Embryonic facial prominence (tissue), 1 donor: ENCODE results near the gene PRSS53.
"Not testable (repeated sequence)": the region's sequence is repeated elsewhere in the genome, so short reads cannot be mapped to it uniquely, and the experiment has no call there.

Experiments used
- DNase-seq: peaks from one replicate; pipeline ENCODE4 v3.0.0-alpha.2; 2016; ENCODE audit errors: extremely low spot score

PRSS53 gene

DNA sequence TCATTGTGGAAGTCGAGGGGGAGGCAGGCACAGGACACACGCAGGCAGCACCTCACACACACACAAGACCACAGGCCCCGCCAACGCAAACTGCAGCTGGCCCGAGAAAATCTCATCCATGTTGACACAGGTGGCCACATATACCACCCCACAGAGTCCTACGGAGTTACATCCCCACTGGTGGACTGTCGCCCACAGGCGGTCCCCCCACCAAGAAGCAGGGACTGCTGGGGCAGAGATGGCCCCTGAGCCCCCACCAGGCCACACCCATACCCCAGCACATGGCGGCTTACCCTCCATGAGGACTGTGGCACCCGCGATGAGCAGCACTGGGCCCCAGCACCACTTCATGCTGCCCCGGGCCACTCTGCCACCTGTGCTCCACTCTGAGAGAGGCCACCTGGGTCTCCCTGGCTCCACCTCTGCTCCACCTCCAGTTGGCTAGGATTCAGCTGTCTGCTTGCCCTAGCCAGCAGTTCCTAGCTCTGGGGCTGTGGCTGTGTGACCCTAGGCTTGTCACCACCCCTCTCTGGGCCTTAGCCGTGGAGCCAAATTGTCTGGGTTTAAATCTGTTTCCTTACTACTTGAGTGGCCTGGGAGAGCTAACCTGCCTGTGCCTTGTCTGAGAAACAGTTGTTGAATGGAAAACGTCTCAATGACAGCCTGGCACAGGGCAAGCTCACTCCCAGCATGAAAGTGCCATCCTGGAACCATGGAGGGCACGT lies at the start of gene PRSS53:
Gene PRSS53, minus strand, starts transcription at position 485 of the 725 bp plus-strand sequence. Its CDS starts 134 bp downstream, at position 351.
- DNase-seq, result no peak

- not testable (repeated sequence) for DNase-seq
Measured at GRCh38 chr16:31136822-31137499, 48.2 kb upstream of the PRSS53 start.

DNA sequence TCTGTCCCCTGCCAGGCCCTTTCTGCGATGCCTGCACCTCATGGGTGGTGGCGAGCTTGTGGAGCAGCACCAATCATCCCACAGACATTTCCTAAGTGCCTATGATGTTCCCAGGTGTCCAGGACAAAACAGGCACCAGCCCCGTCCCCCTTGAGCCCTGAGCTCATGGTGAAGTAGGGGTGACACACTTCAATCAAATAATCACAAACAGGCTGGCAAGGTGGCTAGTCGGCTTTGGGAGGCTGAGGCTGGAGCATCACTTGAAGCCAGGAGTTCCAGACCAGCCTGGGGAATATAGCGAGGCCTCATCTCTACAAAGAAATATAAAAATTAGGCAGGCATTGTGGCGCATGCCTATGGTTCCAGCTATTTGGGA lies 47.5 kb upstream of the PRSS53 start:
- no peak for DNase-seq

DNA sequence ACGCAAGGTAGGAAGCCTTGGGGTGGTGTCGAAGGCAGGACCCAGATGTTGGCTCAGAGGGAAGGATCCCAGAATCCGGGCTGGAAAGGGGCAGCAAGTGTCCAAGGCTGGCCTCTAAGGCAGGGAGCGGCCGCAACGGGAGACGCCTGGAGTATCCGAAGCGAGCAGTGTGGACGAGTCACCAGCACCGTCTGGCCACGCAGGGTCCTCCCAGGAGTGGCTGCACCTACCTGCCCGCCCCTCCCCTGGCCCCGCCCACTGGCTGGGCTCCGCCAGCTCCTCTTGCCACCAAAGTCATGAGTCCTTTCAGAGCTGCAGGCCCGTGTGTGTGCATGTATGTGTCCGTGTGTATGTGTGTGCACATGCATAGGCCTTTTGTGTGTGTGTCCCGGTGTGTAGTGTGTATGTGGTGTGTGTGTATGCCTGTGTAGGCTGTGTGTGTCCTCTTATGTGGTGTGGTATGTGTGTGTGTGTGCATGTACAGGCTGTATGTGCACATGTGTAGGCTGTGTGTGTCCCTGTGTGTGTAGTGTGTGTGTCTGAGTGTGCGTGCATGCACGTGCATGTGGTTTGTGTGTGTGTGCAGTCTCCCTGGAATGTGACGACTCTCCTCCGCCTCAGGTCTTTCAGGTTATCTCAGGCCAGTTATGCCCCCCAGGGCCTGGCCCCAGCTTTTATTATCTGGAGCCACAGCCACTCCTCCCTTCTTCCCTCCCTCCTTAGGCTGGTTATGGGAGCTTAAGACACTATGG lies 47.0 kb upstream of the PRSS53 start, which contains the start of gene PRSS8:
Gene PRSS8, minus strand, starts transcription at position 193 of the 752 bp plus-strand sequence. CDS start 229 bp downstream, outside the sequence.
- no peak for DNase-seq

DNA sequence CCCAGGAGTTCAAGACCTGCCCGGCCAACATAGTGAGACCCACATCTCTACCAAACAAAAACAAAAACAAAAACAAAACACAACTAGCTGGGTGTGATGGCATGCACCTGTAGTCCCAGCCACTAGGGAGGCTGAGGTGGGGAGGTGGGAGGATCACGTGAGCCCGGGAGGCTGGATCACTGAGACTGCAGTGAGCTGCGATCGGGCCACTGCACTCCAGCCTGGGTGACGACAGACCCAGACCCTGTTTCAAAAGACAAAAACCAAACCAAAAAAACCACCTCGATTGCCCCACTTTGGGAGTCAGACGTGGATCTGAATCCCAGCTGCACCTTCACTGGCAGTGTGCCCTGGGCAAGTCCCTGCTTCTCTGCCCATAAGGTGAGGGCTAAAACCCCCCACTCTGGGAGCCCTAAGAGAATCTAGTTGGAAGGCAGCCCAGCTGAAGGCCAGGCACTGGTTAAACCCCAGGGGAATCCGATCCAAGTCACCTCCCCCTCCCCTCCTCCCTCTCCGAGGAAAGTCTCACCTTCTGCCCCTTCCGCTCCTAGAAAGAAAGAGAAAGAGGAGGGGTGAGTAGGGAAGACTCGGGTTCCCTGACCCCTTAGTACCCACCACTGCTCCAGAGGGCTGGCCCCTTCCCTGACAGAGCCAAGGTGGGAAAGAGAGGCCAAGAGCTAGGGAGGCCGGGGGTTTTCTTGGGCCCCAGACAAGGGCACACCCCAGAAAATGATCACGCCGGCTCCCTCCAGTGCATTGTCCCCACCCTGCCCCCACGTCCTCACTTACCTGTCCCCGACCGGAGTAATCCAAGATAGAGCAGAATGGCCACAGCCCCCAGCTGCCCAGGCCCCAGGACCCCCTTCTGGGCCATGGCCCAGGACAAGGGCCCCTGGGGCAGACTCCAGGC lies 46.1 kb upstream of the PRSS53 start:
- DNase-seq, result no peak

DNA sequence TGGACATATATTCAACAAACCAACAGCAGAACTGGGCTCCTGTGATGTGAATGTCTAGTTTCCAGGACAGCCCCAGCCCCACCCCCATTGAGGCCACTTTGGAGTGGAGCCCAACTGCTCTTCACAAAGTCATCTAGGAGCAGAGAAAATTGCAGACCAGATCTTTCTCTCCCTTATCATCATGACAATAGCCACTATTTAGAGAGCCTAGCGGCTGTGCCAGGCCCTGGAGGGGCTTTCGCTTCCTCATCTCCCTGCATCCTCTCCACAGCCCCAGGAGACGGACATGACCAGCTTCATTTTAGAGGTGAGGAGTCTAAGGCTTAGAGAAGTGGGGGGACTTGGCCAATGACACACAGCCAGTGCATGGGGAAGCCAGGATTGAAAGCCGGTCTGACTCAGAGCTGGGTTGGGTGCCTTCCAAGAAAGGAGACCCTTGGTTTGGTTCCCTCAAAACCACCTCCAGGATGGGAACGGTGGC lies 45.4 kb upstream of the PRSS53 start:
- DNase-seq, result no peak

DNA sequence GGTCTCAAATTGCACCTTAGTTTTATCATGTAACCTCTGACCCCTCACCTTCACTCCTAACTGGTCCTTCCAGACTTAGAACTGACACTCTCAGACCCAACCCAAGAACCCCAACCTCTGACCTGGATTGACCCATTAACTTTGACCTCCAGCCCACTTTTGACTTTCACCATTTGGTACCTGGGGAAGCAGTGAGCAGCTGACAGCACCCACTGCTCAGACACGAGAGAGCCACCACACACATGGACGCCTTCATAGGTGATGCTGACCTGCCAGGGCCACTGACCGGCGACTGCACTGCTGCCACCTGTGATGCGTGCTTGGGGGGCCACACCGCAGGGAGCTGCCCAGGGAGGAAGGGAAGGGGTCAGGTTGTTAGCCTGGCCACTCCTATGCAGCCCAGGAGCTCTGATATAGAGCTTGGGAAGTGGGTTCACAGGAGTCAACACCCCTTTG lies 44.3 kb upstream of the PRSS53 start:
- DNase-seq, result no peak

GRCh38 chr16:31132303-31132979 lies 43.7 kb upstream of the PRSS53 start:
- DNase-seq, result no peak

GRCh38 chr16:31131841-31132271 lies 43.1 kb upstream of the PRSS53 start:
- DNase-seq, result no peak

- DNase-seq, result no peak
Measured at GRCh38 chr16:31131416-31131815, 42.7 kb upstream of the PRSS53 start.

DNA sequence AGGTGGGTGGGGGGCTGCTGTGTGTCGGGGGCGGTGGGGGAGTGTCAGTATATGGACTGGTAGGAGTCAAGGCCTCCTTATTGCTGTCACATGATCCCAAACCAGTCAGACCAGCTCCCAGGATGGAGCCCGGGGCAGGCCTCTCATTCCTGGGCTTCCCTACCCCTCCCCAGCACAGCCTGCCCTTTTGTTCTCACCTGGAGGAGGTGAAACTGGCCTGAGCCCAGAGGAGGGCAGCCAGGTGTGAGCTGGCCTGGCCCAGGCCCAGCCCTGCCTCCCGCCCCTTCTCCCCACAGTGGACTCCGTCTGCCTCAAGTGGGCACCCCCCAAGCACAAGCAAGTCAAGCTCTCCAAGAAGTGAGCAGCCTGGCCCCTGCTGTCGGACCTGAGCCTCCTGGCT lies 42.2 kb upstream of the PRSS53 start:
- no peak for DNase-seq

GRCh38 chr16:31130336-31130891 lies 41.7 kb upstream of the PRSS53 start:
- no peak for DNase-seq

GRCh38 chr16:31129568-31130335 lies 41.0 kb upstream of the PRSS53 start:
- DNase-seq, result no peak

DNA sequence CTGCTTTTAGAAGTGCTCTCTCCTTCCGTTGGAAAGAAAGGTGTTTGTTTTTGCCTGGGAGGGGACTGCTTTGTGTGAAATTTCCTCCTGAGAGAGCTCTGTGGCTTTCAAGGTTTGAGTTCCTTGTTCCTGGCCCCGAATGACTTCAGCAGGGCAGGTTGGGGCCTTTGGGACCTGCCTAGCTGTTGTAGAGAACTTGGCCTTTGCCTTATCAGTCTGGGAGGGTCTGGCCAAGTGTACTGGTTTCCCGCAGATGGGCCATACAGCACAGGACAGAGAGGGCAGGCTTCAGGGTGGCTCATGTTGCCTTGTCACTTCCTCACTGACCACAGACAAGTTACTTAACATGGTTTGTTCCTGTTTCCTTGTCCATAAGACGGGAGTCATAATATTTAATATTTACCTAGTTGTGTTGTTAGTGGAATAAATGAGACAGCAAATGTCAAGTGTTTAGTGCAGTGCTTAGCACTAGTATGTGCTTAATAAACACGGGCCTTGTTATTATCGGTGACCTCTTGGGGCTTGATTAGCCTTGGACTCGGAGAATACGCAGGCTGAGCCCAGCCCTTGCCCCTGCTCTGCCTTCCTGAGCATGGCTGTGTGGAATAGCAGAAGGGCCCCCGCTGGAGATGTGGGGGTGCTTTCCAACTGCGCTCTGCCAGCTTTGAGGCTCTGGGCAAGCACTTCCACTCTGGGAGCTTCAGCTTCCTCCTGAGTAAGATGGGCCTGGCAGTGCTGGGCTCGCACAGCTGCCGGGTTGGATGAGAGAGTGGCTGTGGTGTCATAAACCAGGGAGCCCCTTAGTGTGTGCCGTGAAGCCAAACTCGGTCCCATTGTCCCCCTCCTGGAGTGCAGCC lies 40.2 kb upstream of the PRSS53 start:
- no peak for DNase-seq

DNA sequence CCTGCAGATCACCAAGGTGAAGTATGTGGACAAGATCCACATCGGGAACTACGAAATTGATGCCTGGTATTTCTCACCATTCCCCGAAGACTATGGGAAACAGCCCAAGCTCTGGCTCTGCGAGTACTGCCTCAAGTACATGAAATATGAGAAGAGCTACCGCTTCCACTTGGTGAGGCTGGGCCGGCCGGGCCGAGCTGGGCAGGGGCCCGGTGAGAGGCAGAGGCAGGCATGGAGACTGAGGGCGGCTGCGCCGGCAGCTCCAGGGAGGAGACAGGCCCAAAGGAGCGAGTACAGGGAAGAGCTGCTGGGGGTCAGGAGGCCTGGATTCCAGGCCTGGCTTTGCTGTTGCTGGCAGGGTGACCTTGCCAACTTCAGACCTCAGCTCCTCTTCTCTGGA lies 38.4 kb upstream of the PRSS53 start:
- DNase-seq, result no peak

- DNase-seq, result no peak
Measured at GRCh38 chr16:31125844-31126243, 37.1 kb upstream of the PRSS53 start.

DNA sequence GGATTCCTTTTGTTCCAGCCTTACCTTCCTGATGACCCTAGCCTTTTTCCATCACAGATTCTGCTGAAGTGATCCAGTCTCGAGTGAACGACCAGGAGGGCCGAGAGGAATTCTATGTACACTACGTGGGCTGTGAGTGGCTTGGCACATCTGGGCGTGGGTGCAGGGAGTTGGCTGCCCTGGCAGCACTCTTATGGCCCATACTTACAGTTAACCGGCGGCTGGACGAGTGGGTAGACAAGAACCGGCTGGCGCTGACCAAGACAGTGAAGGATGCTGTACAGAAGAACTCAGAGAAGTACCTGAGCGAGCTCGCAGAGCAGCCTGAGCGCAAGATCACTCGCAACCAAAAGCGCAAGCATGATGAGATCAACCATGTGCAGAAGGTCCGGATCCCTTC lies 31.4 kb upstream of the PRSS53 start:
- DNase-seq, result no peak
